HepG2 (cell line): ENCODE results near the gene A4GNT. TPM values are rescaled to one million over a fixed set of nuclear protein-coding genes. Genes with fewer than 3 reads are reported as not detected.

Experiments used
- BHLHE40 ChIP-seq: IDR thresholded peaks from 2 replicates; pipeline ENCODE4 v1.6.1; 2011; ENCODE audit warnings: low read length, improper control_type of control experiment
- BORCS8-MEF2B ChIP-seq: sonication (generic); formaldehyde crosslinking; IDR thresholded peaks from 2 replicates; pipeline ENCODE4 v1.8.0; 2022; ENCODE audit warnings: mild to moderate bottlenecking, missing genetic modification reagents
- CCDC6 ChIP-seq: sonication (generic); formaldehyde crosslinking; IDR thresholded peaks from 2 replicates; pipeline ENCODE4 v1.8.1; 2022; ENCODE audit warnings: mild to moderate bottlenecking, missing genetic modification reagents, moderate library complexity
- DRAP1 ChIP-seq: IDR thresholded peaks from 2 replicates; pipeline ENCODE4 v1.6.1; 2016; ENCODE audit warnings: missing genetic modification reagents, missing compliant biosample characterization
- E2F1 ChIP-seq: sonication (generic); formaldehyde crosslinking; IDR thresholded peaks from 2 replicates; pipeline ENCODE4 v1.5.0; 2020; ENCODE audit warnings: missing genetic modification reagents
- GATA4 ChIP-seq: sonication (generic); IDR thresholded peaks from 2 replicates; pipeline ENCODE4 v1.6.1; 2016; ENCODE audit warnings: antibody characterized with exemption, low read depth, borderline replicate concordance
- HDAC1 ChIP-seq: sonication (generic); formaldehyde crosslinking; IDR thresholded peaks from 2 replicates; pipeline ENCODE4 v1.5.1; 2020; ENCODE audit warnings: mild to moderate bottlenecking, missing genetic modification reagents
- IRX3 ChIP-seq: sonication (generic); formaldehyde crosslinking; IDR thresholded peaks from 2 replicates; pipeline ENCODE4 v1.8.1; 2023; ENCODE audit warnings: mild to moderate bottlenecking, low read depth, missing genetic modification reagents, borderline replicate concordance
- KMT2A ChIP-seq: sonication (generic); formaldehyde crosslinking; IDR thresholded peaks from 2 replicates; pipeline ENCODE4 v1.4.0; 2020; ENCODE audit warnings: missing genetic modification reagents
- KMT2B ChIP-seq: IDR thresholded peaks from 2 replicates; pipeline ENCODE4 v1.6.1; 2016; ENCODE audit warnings: missing genetic modification reagents, missing compliant biosample characterization
- MYC ChIP-seq: sonication (generic); formaldehyde crosslinking; IDR thresholded peaks from 2 replicates; pipeline ENCODE4 v1.9.0; 2021; ENCODE audit warnings: missing genetic modification reagents, borderline replicate concordance
- RXRB ChIP-seq: IDR thresholded peaks from 2 replicates; pipeline ENCODE4 v1.6.1; 2016; ENCODE audit warnings: borderline replicate concordance, missing genetic modification reagents, missing compliant biosample characterization
- SALL1 ChIP-seq: sonication (generic); formaldehyde crosslinking; IDR thresholded peaks from 2 replicates; pipeline ENCODE4 v1.8.0; 2022; ENCODE audit warnings: mild to moderate bottlenecking, missing genetic modification reagents
- SOX13 ChIP-seq, 3 experiments: fragments of 450-650 bp in 1 of 3; sonication (generic) in 1 of 3; formaldehyde crosslinking in 1 of 3; IDR thresholded peaks in 2 of 3; conservative IDR thresholded peaks in 1 of 3; 2 replicates each; pipeline versions ENCODE4 v1.5.0 to v1.6.1; 2016 to 2020; ENCODE audit warnings: antibody characterized with exemption in 1 of 3, mild to moderate bottlenecking in 1 of 3, missing compliant biosample characterization in 1 of 3, missing genetic modification reagents in 1 of 3, moderate library complexity in 1 of 3
- SUZ12 ChIP-seq: fragments of 150-350 bp; IDR thresholded peaks from 2 replicates; pipeline ENCODE4 v1.6.1; 2014; ENCODE audit warnings: low read depth, low read length
- ZBTB46 ChIP-seq: sonication (generic); formaldehyde crosslinking; IDR thresholded peaks from 2 replicates; pipeline ENCODE4 v1.4.0; 2020; ENCODE audit warnings: mild to moderate bottlenecking, missing genetic modification reagents, borderline replicate concordance
- ZC3H13 ChIP-seq: sonication (generic); formaldehyde crosslinking; IDR thresholded peaks from 2 replicates; pipeline ENCODE4 v1.8.1; 2023; ENCODE audit warnings: mild to moderate bottlenecking, missing genetic modification reagents, moderate library complexity
- ZFY ChIP-seq: sonication (generic); formaldehyde crosslinking; IDR thresholded peaks from 2 replicates; pipeline ENCODE4 v1.4.0; 2020; ENCODE audit warnings: missing genetic modification reagents
- ZNF274 ChIP-seq: sonication (generic); formaldehyde crosslinking; IDR thresholded peaks from 2 replicates; pipeline ENCODE4 v1.5.1; 2020; ENCODE audit warnings: mild to moderate bottlenecking, missing genetic modification reagents
- ZNF275 ChIP-seq: sonication (generic); formaldehyde crosslinking; IDR thresholded peaks from 2 replicates; pipeline ENCODE4 v1.8.0; 2022; ENCODE audit warnings: missing genetic modification reagents, mild to moderate bottlenecking, inconsistent platforms, borderline replicate concordance
- ZNF343 ChIP-seq: sonication (generic); formaldehyde crosslinking; IDR thresholded peaks from 2 replicates; pipeline ENCODE4 v1.4.0; 2020; ENCODE audit warnings: mild to moderate bottlenecking, missing genetic modification reagents
- ZNF614 ChIP-seq: IDR thresholded peaks from 2 replicates; pipeline ENCODE4 v1.6.1; 2018; ENCODE audit warnings: missing biosample characterization, missing genetic modification reagents, inconsistent platforms, borderline replicate concordance
- ZNF691 ChIP-seq: sonication (generic); formaldehyde crosslinking; IDR thresholded peaks from 2 replicates; pipeline ENCODE4 v1.4.0; 2020; ENCODE audit warnings: missing genetic modification reagents, low read depth, mild to moderate bottlenecking, borderline replicate concordance
- ZNF761 ChIP-seq: sonication (generic); formaldehyde crosslinking; conservative IDR thresholded peaks from 2 replicates; pipeline ENCODE4 v1.4.0; 2020; ENCODE audit warnings: mild to moderate bottlenecking, missing genetic modification reagents
- polyA plus RNA-seq, 8 experiments: library from polyadenylated mRNA; depleted of rRNA in 3 of 8; stranded (reverse) in 7 of 8; unstranded in 1 of 8; fragments of >200 nt; fragmentation: Illumina TruSeq in 4 of 8; extraction: Trizol in 4 of 8; gene quantifications; 2 replicates each; pipeline versions ENCODE4 v1.2.1 to v1.2.3, GENCODE V29; 2011 to 2016; ENCODE audit warnings: low read depth in 4 of 8, missing spikeins in 1 of 8, mixed read lengths in 1 of 8; ENCODE audit not compliant: insufficient read depth in 1 of 8
- total RNA-seq, 5 experiments: library from RNA; depleted of rRNA; stranded (reverse); fragments of >200 nt; fragmentation: Illumina TruSeq; extraction: Trizol; gene quantifications; 2 replicates each; pipeline ENCODE4 v1.2.3, GENCODE V29; 2016; ENCODE audit warnings: low read depth in 1 of 5

A4GNT gene
- total and polyA plus RNA-seq, 2 of the 13 experiments (the other 11 are each of a cell fraction or from before 2014, with no cell fraction given), result not detected

GRCh38 chr3:138174421-138175131, 42.4 kb upstream of the A4GNT start, which contains the start of gene DBR1 (continued):
- TF ChIP-seq KMT2B (CRISPR knock-in tag) (peak; percentile 86), RXRB (CRISPR knock-in tag) (peak; percentile 52; the same call in 1 of the 2 replicates), CCDC6 (peak; percentile 77; the same call in 1 of the 2 replicates), BHLHE40 (no peak), SOX13 (IDR thresholded peaks at IDR 0.05) (no peak), SOX13 (CRISPR knock-in tag; conservative IDR thresholded peaks at IDR 0.05 in 1 of 2, IDR thresholded peaks at IDR 0.05 in 1 of 2) (peak in 1 of 2 experiments; percentile 39; a peak in 1 of 4 replicates), KMT2A (CRISPR knock-in tag) (peak; percentile 84), ZC3H13 (CRISPR knock-in tag) (no peak), ZNF275 (CRISPR knock-in tag) (no peak), HDAC1 (peak; percentile 79), ZFY (CRISPR knock-in tag) (peak; percentile 93), ZNF614 (peak; percentile 82; the same call in 1 of the 2 replicates), SALL1 (CRISPR knock-in tag) (peak; percentile 85), MYC (CRISPR knock-in tag) (peak; percentile 75; the same call in 1 of the 2 replicates), ZNF691 (no peak), ZNF761 (CRISPR knock-in tag) (0 out of 2 replicates have a peak, but pooled peaks have one; percentile 60), E2F1 (CRISPR knock-in tag) (peak; percentile 68), SUZ12 (no peak), ZBTB46 (CRISPR knock-in tag) (no peak), GATA4 (0 out of 2 replicates have a peak, but pooled peaks have one; percentile 35), DRAP1 (CRISPR knock-in tag) (peak; percentile 66), IRX3 (CRISPR knock-in tag) (no peak), ZNF274 (CRISPR knock-in tag) (peak; percentile 39; the same call in 1 of the 2 replicates), ZNF343 (CRISPR knock-in tag) (no peak), BORCS8-MEF2B (CRISPR knock-in tag) (peak; percentile 76; the same call in 1 of the 2 replicates)
